OCI-LY1 (cell line): ENCODE measurements around the gene RTP5.
"Not testable (repeated sequence)": the region's sequence is repeated elsewhere in the genome, so short reads cannot be mapped to it uniquely, and the experiment has no call there.

Experiments used
- H2AFZ ChIP-seq: fragments of 200-600 bp; sonication (generic), shearing (Covaris generic); 2 replicates; pipeline ENCODE4 v1.6.0; 2014; ENCODE audit warnings: antibody characterized with exemption, mild to moderate bottlenecking, low read length
- H3F3A ChIP-seq: fragments of 200-600 bp; sonication (generic), shearing (Covaris generic); 2 replicates; pipeline ENCODE4 v1.6.0; 2014; ENCODE audit warnings: mild to moderate bottlenecking, antibody characterized with exemption, low read length, moderate library complexity; ENCODE audit not compliant: insufficient read depth
- H3K27ac ChIP-seq: fragments of 200-600 bp; sonication (generic); 2 replicates; pipeline ENCODE4 v1.5.1; 2014; ENCODE audit warnings: low read length, mixed run types, mild to moderate bottlenecking, low read depth; ENCODE audit not compliant: poor library complexity, severe bottlenecking
- H3K27me3 ChIP-seq: fragments of 200-600 bp; sonication (generic); 2 replicates; pipeline ENCODE4 v1.6.0; 2014; ENCODE audit warnings: antibody characterized with exemption, mild to moderate bottlenecking, low read length, moderate library complexity; ENCODE audit not compliant: insufficient read depth
- H3K36me3 ChIP-seq: fragments of 200-600 bp; sonication (generic); 2 replicates; pipeline ENCODE4 v1.6.1; 2014; ENCODE audit warnings: mild to moderate bottlenecking, antibody characterized with exemption, low read length, moderate library complexity, mixed read lengths; ENCODE audit not compliant: insufficient read depth
- H3K4me1 ChIP-seq: fragments of 200-600 bp; sonication (generic); 2 replicates; pipeline ENCODE4 v1.5.1; 2014; ENCODE audit warnings: mild to moderate bottlenecking, low read length, moderate library complexity; ENCODE audit not compliant: insufficient read depth, severe bottlenecking
- H3K4me2 ChIP-seq: fragments of 200-600 bp; sonication (generic), shearing (Covaris generic); 2 replicates; pipeline ENCODE4 v1.6.1; 2014; ENCODE audit warnings: low read length
- H3K4me3 ChIP-seq: fragments of 200-600 bp; sonication (generic); 2 replicates; pipeline ENCODE4 v1.5.1; 2014; ENCODE audit warnings: low read length, low read depth, mild to moderate bottlenecking, mixed read lengths; ENCODE audit not compliant: poor library complexity, severe bottlenecking
- H3K79me2 ChIP-seq: fragments of 200-600 bp; shearing (Covaris generic); 2 replicates; pipeline ENCODE4 v1.6.1; 2016; ENCODE audit warnings: mixed run types, low read length, mixed read lengths; ENCODE audit not compliant: insufficient read depth
- H3K9ac ChIP-seq: fragments of 200-600 bp; sonication (generic), shearing (Covaris generic); 2 replicates; pipeline ENCODE4 v1.6.1; 2014; ENCODE audit warnings: mild to moderate bottlenecking, low read length, mixed read lengths
- H3K9me2 ChIP-seq: fragments of 200-600 bp; sonication (generic), shearing (Covaris generic); 2 replicates; pipeline ENCODE4 v1.6.1; 2014; ENCODE audit warnings: low read depth, mild to moderate bottlenecking, low read length, mixed read lengths
- H3K9me3 ChIP-seq: fragments of 200-600 bp; shearing (Covaris generic); 2 replicates; pipeline ENCODE4 v1.6.1; 2014; ENCODE audit warnings: low read length, mixed read lengths
- H4K20me1 ChIP-seq: fragments of 200-600 bp; sonication (generic), shearing (Covaris generic); 2 replicates; pipeline ENCODE4 v1.6.0; 2016; ENCODE audit warnings: mild to moderate bottlenecking, low read length; ENCODE audit not compliant: insufficient read depth
- CTCF ChIP-seq: fragments of 200-600 bp; sonication (generic), shearing (Covaris generic); IDR thresholded peaks from 2 replicates; pipeline ENCODE4 v1.5.1; 2017; ENCODE audit warnings: mild to moderate bottlenecking, antibody characterized with exemption, low read length, moderate library complexity, mixed read lengths
- EZH2 ChIP-seq: fragments of 200-600 bp; sonication (generic), shearing (Covaris generic); IDR thresholded peaks from 2 replicates; pipeline ENCODE4 v1.8.0; 2017; ENCODE audit warnings: borderline replicate concordance, mixed run types, mild to moderate bottlenecking, antibody characterized with exemption, low read length, moderate library complexity, mixed read lengths

RTP5 gene

GRCh38 chr2:241869087-241869961, at the start of gene RTP5:
RTP5 (plus strand) TSS chr2:241869729; CDS start chr2:241869757, 28 bp downstream.
- Histone ChIP-seq H3K27ac (no peak within 1 kb of the TSS), H3K79me2 (no peaks in the 10 kb centered on the region), H3F3A (no peaks in the 10 kb centered on the region), H3K9me3 (no peaks in the 10 kb centered on the region), H3K9ac (no peak within 1 kb of the TSS), H2AFZ (no peak within 1 kb of the TSS), H3K4me2 (no peak within 1 kb of the TSS), H3K4me1 (no peaks in the 10 kb centered on the region), H3K36me3 (no peaks in the 10 kb centered on the region), H3K4me3 (no peak within 1 kb of the TSS), H4K20me1 (no peaks in the 10 kb centered on the region), H3K9me2 (no peaks in the 10 kb centered on the region), H3K27me3 (peaks cover 7% of the 10 kb centered on the region)
- TF ChIP-seq EZH2 (no peak), CTCF (no peak)

GRCh38 chr2:241819947-241820624, 49.4 kb upstream of the RTP5 start:
- not testable (repeated sequence) for H2AFZ ChIP-seq, H3K9me2 ChIP-seq, H3K9ac ChIP-seq, H3K36me3 ChIP-seq, H3K27me3 ChIP-seq, H3K27ac ChIP-seq, H3K4me1 ChIP-seq, H3K4me3 ChIP-seq, H3F3A ChIP-seq, H3K79me2 ChIP-seq, H3K4me2 ChIP-seq, H4K20me1 ChIP-seq, H3K9me3 ChIP-seq

GRCh38 chr2:241820625-241821384, 48.7 kb upstream of the RTP5 start:
- Histone ChIP-seq H3K79me2 (no peaks in the 10 kb centered on the region), H3K27me3 (peaks cover 10% of the 10 kb centered on the region; the same call in 1 of the 2 replicates), H3K36me3 (no peaks in the 10 kb centered on the region), H3K9ac (no peak overlapping the region), H3K4me2 (no peak overlapping the region), H3K9me3 (no peaks in the 10 kb centered on the region), H3K4me3 (no peak overlapping the region), H3K9me2 (no peaks in the 10 kb centered on the region), H3F3A (no peaks in the 10 kb centered on the region), H4K20me1 (no peaks in the 10 kb centered on the region), H3K27ac (no peak overlapping the region), H3K4me1 (no peaks in the 10 kb centered on the region), H2AFZ (no peak overlapping the region)
- TF ChIP-seq EZH2 (no peak), CTCF (no peak)
